ENCODE measurements around the gene MYO3A.

The MYO3A gene

DNA sequence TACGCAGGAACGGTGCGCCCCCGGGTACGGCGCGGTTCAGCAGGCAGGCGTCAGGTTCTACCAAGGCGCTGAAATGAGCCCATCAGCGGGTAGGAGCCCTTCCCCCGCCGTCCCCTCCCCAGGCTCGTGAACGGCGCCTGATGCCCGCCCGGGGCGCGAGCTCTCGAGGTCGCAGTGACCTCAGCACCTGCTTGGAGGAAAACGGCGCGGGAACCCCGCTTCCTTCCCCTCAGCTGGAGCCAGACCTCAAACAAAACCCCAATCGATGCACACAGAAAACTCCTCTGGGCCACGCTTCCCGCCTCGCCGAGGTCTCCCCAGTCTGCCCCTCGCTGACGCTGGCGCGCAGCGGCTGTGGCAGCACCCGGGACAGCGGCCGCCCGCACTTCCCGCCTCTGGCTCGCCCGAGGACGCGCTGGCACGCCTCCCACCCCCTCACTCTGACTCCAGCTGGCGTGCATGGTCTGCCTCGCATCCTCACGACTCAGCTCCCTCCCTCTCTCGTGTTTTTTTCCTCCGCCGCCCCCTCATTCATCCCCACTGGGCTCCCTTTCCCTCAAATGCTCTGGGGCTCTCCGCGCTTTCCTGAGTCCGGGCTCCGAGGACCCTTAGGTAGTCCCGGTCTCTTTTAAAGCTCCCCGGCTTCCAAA lies 282.0 kb downstream of the MYO3A start:
- no peak for DNase-seq

GRCh38 chr10:26216585-26217395 lies 282.8 kb downstream of the MYO3A start, which contains the start of gene GAD2:
GAD2 (plus strand) TSS chr10:26216774; CDS start chr10:26216810, 36 bp downstream.
- DNase-seq: no peak

GRCh38 chr10:26217396-26218086 lies 283.5 kb downstream of the MYO3A start:
- no peak for DNase-seq

DNA sequence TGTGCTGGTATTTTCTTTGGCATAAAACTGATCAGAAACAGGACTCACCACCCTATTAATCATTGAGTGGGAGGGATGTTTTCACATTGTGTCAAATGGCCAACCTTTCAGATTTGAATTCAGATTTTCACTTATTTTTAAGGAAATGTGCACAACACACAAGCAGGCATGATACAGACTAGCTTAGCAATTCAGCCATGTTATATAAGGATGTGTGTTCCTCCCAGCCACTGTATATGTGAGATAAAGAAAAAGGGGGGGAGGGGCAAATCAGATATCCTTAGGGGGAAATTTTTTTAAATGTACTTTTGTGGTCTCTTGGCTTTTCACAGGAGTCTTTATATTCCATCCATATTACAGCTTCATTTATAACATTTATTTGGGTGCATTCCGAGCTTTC lies 285.6 kb downstream of the MYO3A start:
- no peak for DNase-seq

DNA sequence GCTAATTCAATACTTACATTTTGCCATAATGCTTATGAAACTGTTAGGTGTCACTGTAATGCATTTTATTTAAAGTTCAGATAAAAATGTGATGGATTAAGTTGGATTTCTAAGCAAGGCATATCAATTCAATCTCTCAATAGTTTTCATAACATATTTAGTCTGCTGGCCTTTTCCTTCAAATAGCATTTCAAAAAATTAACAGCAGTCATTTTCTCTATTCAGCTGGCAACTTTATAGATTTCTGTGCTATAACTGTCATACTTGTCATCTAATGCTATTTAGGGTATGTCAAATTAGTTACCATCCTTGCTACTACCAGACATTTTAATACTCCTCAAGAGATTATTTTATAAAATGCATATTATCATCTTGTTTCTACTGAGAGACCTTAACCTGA lies 286.9 kb downstream of the MYO3A start:
- DNase-seq: no peak

GRCh38 chr10:26221541-26221940 lies 287.5 kb downstream of the MYO3A start:
- DNase-seq: no peak

GRCh38 chr10:26222563-26222962 lies 288.5 kb downstream of the MYO3A start:
- no peak for DNase-seq

GRCh38 chr10:26225322-26225721 lies 291.3 kb downstream of the MYO3A start:
- DNase-seq: no peak

DNA sequence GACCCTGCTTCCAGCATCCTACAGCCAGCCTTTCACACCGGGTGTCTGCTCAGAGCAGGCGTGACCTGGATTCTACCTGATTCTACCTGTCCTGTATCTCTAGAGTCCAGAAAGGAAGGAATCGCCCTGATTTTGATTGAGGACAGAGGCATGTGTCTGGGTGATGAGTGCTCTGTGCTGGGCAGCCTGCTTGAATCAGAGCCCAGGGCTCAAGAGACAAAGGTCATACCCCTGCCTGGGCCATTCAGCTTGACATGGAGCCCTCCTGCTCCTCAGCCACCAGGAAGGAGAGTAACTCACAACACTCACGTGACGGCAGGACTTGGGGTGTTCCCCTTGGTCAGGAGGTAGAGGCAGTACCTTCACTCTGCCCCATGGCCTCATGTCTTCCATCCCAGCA lies 293.8 kb downstream of the MYO3A start:
- DNase-seq: no peak

- DNase-seq: no peak
Measured at GRCh38 chr10:26232174-26232573, 298.1 kb downstream of the MYO3A start.

DNA sequence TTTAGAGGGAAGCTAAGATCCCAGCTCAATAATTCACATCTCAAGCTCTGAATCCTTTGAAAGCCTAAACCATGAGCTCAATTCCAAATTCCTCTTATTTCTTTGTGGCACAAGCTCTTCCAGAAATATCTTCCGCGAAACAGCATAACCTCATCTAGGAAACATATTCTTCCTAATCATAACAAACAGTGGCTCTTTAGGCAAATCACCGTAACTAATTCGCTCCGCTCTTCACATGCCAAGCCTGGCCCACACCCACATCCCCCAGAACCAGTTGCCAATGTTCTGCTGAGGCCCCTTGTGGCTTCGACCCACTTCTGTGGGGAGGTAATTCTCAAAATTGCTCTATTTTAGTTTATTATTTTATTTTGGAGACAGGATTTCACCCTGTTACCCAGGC lies 301.7 kb downstream of the MYO3A start:
- no peak for DNase-seq

DNA sequence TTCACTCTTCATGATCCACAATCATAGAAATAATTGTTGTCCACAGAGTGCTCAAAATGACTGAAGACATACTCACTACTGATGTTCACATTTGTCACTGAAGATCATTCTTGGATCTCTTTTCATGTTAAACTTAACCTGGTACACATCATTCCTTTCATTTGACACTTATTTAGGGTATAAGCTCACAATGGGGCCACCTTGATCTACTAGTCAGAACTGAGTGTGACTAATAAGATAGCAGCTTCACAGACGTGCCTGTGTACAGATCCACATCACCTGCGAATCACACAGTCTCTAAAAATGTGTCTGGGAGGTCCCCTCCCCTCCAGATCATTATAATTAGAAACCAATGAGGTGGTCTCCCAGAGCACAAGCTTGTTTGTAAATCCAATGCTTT lies 304.3 kb downstream of the MYO3A start:
- no peak for DNase-seq

DNA sequence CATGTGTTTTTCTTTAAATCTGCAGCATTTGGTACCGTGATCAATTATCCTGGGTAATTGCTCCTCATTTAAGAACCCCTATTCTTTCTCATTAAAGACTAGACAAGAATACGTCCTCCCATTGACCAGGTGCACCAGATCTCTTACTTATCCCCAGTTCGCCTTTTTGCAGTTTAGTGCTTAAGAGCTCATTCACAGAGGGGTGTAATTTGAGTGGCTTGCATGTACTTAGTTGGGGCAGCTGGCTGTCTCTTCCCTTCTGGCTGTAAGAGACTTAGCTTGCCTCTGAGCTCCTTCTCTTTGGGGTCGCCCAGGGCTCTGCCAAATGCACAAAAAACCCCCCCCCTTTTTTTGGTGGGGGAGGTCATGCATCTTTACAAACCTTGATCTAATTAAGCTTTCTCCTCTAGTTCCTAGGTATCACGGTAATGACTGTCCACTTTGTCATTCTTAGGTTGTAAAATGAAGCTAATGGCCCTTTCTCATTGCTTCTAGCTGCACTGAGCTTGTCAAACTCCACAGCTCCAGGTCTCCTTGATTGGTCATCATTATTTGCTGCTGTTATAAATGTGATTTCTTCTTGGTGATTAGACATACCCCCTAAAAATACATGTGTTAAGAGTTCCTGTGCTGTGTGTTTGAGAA lies 308.8 kb downstream of the MYO3A start:
- DNase-seq: no peak

GRCh38 chr10:26243351-26243720 lies 309.3 kb downstream of the MYO3A start:
- DNase-seq: no peak

GRCh38 chr10:26249681-26250080 lies 315.7 kb downstream of the MYO3A start:
- no peak for DNase-seq

DNA sequence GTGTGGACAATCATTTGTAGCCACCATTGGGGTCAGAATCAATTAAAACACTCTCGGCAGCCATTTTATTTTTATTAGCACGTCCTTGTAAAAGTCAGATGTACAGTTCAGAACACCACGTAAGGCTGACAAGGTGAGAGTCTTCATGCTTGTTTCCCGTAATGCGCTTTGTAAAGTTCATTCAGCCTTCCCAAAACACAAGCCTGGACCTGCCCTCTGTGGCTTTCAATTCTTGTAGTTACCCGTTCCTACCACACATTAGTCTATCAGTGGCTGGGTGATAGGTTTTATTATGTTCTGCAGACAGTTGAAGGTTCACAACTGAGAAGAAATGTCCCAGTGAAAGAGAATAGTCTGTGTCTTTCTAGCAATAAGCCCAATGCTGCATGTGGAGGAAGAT lies 317.9 kb downstream of the MYO3A start:
- no peak for DNase-seq

- no peak for DNase-seq
Measured at GRCh38 chr10:26254616-26255015, 320.6 kb downstream of the MYO3A start.

GRCh38 chr10:26259341-26259740 lies 325.3 kb downstream of the MYO3A start:
- no peak for DNase-seq

Data from stimulated activated naive CD4-positive, alpha-beta T cell treated with Interleukin-2 at 50 U/mL for 16 hours (primary cell).